Measurements from ENCODE around the gene POTEJ. TPM values are rescaled to one million over a fixed set of nuclear protein-coding genes. Genes with fewer than 3 reads are reported as not detected.
A peak's percentile ranks its signal among the peaks of the same experiment; 100 is the strongest.
"Not testable (repeated sequence)": the region's sequence is repeated elsewhere in the genome, so short reads cannot be mapped to it uniquely, and the experiment has no call there.

The POTEJ gene
- 10 to 100 TPM; 17.2 to 76.1 TPM for total RNA-seq
- 6.0 TPM for polyA plus RNA-seq (ENCODE audit: insufficient read depth, low read depth, low replicate concordance)
- long read RNA-seq, donor 1, partial matches to known transcripts = 0 of 6 reads
- long read RNA-seq, donor 1, other reads (novel, unspliced or antisense) = 6 of 6 reads
- long read RNA-seq, donor 2 = 0 reads

- 73% methylated on average over 2 of the region's 13 CpGs; no CpG with 5 or more reads in 1 of the 2 donors for WGBS, 2 donors
- H3K4me3 ChIP-seq; H3K36me3 ChIP-seq (ENCODE audit: low read depth, missing control alignments); H3K9me3 ChIP-seq; DNase-seq; H3K27ac ChIP-seq; H3K4me1 ChIP-seq; intact Hi-C loops (cut with DNase I; ENCODE audit: low total_unique reads); H3K27me3 ChIP-seq: not testable (repeated sequence)
These were observed at the start of gene POTEJ for GRCh38 chr2:130611140-130611539. Gene POTEJ (plus strand): TSS chr2:130611440. CDS start chr2:130611533, 93 bp downstream.

DNA sequence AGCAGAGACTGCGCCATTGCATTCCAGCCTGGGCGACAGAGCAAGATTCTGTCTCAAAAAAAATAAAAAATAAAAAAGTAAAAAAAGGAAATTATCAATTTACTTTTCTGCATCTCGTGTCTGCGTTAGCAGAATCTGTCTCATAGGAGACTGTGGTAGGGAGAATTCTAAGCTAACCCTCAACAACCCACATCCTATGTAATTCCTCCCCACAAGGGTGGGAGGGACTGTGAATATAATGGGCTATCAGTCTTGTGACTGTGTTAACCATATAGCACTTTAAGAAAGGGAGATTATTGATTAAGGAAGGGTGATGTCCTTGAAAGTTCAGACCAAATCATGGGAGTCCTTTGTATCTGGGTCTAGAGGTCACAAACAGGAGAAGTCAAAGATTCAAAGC, 45.1 kb upstream of the POTEJ start:
- WGBS, 2 donors = no CpG with 5 or more reads among the region's 4 CpGs
- intact Hi-C loops (cut with DNase I; ENCODE audit: low total_unique reads); H3K36me3 ChIP-seq (ENCODE audit: low read depth, missing control alignments); H3K27ac ChIP-seq; H3K4me1 ChIP-seq; H3K27me3 ChIP-seq; H3K4me3 ChIP-seq; H3K9me3 ChIP-seq; DNase-seq: not testable (repeated sequence)

GRCh38 chr2:130571929-130572328, 39.3 kb upstream of the POTEJ start:
- H3K27me3 ChIP-seq; H3K36me3 ChIP-seq (ENCODE audit: low read depth, missing control alignments); H3K4me3 ChIP-seq; H3K4me1 ChIP-seq; intact Hi-C loops (cut with DNase I; ENCODE audit: low total_unique reads); H3K9me3 ChIP-seq; H3K27ac ChIP-seq; DNase-seq: not testable (repeated sequence)
- no CpG with 5 or more reads among the region's 3 CpGs for WGBS, 2 donors

DNA sequence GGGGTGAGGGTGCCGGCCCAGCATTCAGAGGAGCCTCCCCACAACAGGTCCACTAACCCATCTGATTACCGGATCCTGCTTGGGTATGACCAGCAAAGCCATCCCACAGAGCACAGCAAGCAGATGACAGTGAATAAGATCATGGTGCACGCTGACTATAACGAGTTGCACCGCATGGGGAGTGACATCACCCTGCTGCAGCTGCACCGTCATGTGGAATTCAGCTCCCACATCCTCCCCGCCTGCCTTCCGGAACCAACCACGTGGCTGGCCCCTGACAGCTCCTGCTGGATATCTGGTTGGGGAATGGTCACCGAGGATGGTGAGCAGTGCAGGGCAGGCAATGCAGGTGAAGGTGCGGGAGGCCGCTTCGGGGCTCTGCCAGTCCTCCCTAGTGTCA, 37.0 kb upstream of the POTEJ start:
- H3K9me3 ChIP-seq; H3K27me3 ChIP-seq; intact Hi-C loops (cut with DNase I; ENCODE audit: low total_unique reads); DNase-seq; H3K36me3 ChIP-seq (ENCODE audit: low read depth, missing control alignments); H3K4me3 ChIP-seq; H3K27ac ChIP-seq; H3K4me1 ChIP-seq: not testable (repeated sequence)
- 88 to 91% methylated on average over 7 to 8 of the region's 13 CpGs for WGBS, 2 donors

- H3K27ac ChIP-seq; DNase-seq; H3K36me3 ChIP-seq (ENCODE audit: low read depth, missing control alignments); H3K4me3 ChIP-seq; H3K4me1 ChIP-seq; H3K9me3 ChIP-seq; H3K27me3 ChIP-seq; intact Hi-C loops (cut with DNase I; ENCODE audit: low total_unique reads): not testable (repeated sequence)
- no CpG with 5 or more reads among the region's 8 CpGs for WGBS, 2 donors
These were observed 34.9 kb upstream of the POTEJ start for GRCh38 chr2:130576209-130576784.

- H3K4me3 ChIP-seq; H3K27ac ChIP-seq; H3K27me3 ChIP-seq; H3K36me3 ChIP-seq (ENCODE audit: low read depth, missing control alignments); H3K9me3 ChIP-seq; intact Hi-C loops (cut with DNase I; ENCODE audit: low total_unique reads); H3K4me1 ChIP-seq; DNase-seq: not testable (repeated sequence)
- WGBS, 2 donors = no CpG with 5 or more reads among the region's 4 CpGs
These were observed 33.7 kb upstream of the POTEJ start for GRCh38 chr2:130577559-130577958.

DNA sequence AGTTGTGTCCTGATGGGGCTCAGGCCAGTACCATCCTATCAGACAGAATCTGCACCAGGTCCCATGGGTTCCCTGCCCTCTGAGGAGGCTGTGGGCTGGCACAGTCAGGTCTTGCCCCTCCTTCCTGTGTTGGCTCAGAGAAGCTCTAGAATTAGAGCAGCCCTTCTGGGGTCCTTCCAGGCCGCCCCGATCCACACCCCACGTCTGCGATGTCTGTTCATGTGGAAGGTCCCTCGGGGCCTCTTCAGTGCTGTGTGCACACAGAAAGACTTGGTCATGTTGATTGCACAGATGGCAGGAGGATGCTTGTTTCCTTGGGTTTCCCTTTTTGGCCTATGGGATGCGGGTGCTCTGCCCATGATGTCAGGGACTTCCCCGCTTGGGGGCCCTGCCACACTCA, 32.1 kb upstream of the POTEJ start:
- intact Hi-C loops (cut with DNase I; ENCODE audit: low total_unique reads); DNase-seq; H3K4me3 ChIP-seq; H3K27me3 ChIP-seq; H3K9me3 ChIP-seq; H3K27ac ChIP-seq; H3K36me3 ChIP-seq (ENCODE audit: low read depth, missing control alignments); H3K4me1 ChIP-seq: not testable (repeated sequence)
- WGBS, 2 donors = 89 to 94% methylated on average over 5 of the region's 7 CpGs

DNA sequence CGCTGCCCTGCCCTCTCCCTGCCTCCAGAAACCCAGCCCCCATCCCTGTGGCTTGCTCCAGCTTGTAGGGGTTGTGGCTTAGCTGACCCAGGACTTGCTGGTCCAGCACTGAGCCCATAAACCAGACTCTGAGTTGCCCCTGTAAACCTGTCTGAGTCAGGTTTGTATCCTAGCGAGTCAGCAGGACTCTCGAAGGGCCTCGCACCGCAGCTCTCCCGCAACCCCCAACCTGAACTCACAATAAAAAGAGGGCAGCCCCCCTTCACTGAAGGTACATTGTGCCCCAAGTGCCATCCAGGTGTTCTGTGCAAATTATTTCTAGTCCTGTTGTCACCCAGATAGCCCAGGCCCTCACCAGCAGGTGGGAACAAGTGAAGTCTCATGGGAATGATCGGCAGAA, 29.7 kb upstream of the POTEJ start:
- H3K4me3 ChIP-seq; H3K9me3 ChIP-seq; DNase-seq; H3K36me3 ChIP-seq (ENCODE audit: low read depth, missing control alignments); H3K4me1 ChIP-seq; intact Hi-C loops (cut with DNase I; ENCODE audit: low total_unique reads); H3K27ac ChIP-seq; H3K27me3 ChIP-seq: not testable (repeated sequence)
- WGBS, 2 donors = 100% methylated on average over 5 of the region's 7 CpGs; no CpG with 5 or more reads in 1 of the 2 donors

DNA sequence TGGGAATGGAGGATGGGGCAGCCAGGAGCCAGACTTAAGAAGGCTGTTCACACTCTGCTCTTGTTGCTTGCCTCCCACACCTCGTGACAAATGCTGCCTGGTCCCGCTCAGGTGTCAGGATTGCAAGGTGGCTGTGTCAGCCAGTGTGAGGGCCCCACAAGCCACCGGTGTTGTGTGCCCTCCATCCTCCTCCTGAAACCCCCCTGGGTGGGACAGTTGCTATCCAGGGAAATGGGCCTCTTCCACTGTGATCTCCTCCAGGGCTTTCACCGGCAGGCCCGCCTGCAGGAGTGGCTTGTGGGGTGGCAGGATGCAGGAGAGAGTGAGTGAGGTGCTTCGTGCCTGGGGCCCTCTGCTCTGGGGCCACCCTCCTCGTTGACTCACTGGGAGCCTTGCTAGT, 28.3 kb upstream of the POTEJ start:
- H3K27me3 ChIP-seq; DNase-seq; H3K9me3 ChIP-seq; H3K4me3 ChIP-seq; intact Hi-C loops (cut with DNase I; ENCODE audit: low total_unique reads); H3K4me1 ChIP-seq; H3K36me3 ChIP-seq (ENCODE audit: low read depth, missing control alignments); H3K27ac ChIP-seq: not testable (repeated sequence)
- 92% methylated on average over 5 of the region's 7 CpGs; no CpG with 5 or more reads in 1 of the 2 donors for WGBS, 2 donors

- H3K27me3 ChIP-seq; H3K27ac ChIP-seq; H3K36me3 ChIP-seq (ENCODE audit: low read depth, missing control alignments); DNase-seq; H3K4me3 ChIP-seq; H3K9me3 ChIP-seq; H3K4me1 ChIP-seq; intact Hi-C loops (cut with DNase I; ENCODE audit: low total_unique reads): not testable (repeated sequence)
- WGBS, 2 donors = 92% methylated on average over 5 of the region's 7 CpGs
These were observed 27.7 kb upstream of the POTEJ start for GRCh38 chr2:130583582-130583981.

DNA sequence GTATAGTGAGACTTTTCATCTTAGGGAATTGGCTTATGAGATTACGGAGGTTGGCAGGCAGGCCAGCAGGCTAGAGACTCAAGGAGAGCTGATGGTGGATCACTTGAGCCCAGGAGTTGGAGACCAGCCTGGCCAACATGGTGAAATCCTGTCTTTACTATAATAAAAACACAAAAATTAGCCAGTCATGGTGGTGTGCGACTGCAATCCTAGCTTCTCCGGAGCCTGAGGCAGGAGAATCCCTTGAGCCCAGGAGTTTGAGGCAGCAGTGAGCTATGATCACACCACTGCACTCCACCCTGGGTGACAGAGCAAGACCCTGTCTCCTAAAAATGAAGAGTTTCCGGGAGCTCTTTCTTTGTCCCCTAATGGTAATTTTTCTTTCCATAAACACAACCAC, 26.5 kb upstream of the POTEJ start:
- intact Hi-C loops (cut with DNase I; ENCODE audit: low total_unique reads); DNase-seq; H3K27ac ChIP-seq; H3K4me3 ChIP-seq; H3K36me3 ChIP-seq (ENCODE audit: low read depth, missing control alignments); H3K27me3 ChIP-seq; H3K9me3 ChIP-seq; H3K4me1 ChIP-seq: not testable (repeated sequence)
- 95 to 100% methylated on average over 2 of the region's 4 CpGs for WGBS, 2 donors

- H3K36me3 ChIP-seq (ENCODE audit: low read depth, missing control alignments); H3K9me3 ChIP-seq; H3K4me1 ChIP-seq; H3K4me3 ChIP-seq; H3K27me3 ChIP-seq; intact Hi-C loops (cut with DNase I; ENCODE audit: low total_unique reads); H3K27ac ChIP-seq: not testable (repeated sequence)
- WGBS, 2 donors = 78% methylated on average over 1 of the region's 11 CpGs; no CpG with 5 or more reads in 1 of the 2 donors
- DNase-seq = peak; percentile 3
These were observed 22.4 kb upstream of the POTEJ start for GRCh38 chr2:130588688-130589458.
